ENCODE data around the gene FAM151A.
"Not testable (repeated sequence)": the region's sequence is repeated elsewhere in the genome, so short reads cannot be mapped to it uniquely, and the experiment has no call there.

Gene FAM151A

GRCh38 chr1:54649921-54650320 is 26.6 kb upstream of the FAM151A start:
- no peak overlapping the region for H3K4me3 ChIP-seq (ENCODE audit: low read depth, low read length)
- no peak for DNase-seq (ENCODE audit: low read depth)
- TF ChIP-seq CTCF (conservative IDR thresholded peaks at IDR 0.05; ENCODE audit: low read depth, low read length) = no peak

GRCh38 chr1:54649130-54649898 is 26.0 kb upstream of the FAM151A start:
- DNase-seq (ENCODE audit: low read depth) = no peak
- TF ChIP-seq CTCF (conservative IDR thresholded peaks at IDR 0.05; ENCODE audit: low read depth, low read length) = no peak
- H3K4me3 ChIP-seq (ENCODE audit: low read depth, low read length) = no peak overlapping the region

GRCh38 chr1:54645806-54646676 is 22.7 kb upstream of the FAM151A start:
- DNase-seq (ENCODE audit: low read depth) = no peak
- H3K4me3 ChIP-seq (ENCODE audit: low read depth, low read length) = no peak overlapping the region
- TF ChIP-seq CTCF (conservative IDR thresholded peaks at IDR 0.05; ENCODE audit: low read depth, low read length) = no peak

- no peak for TF ChIP-seq CTCF (conservative IDR thresholded peaks at IDR 0.05; ENCODE audit: low read depth, low read length)
- no peak for DNase-seq (ENCODE audit: low read depth)
- H3K4me3 ChIP-seq (ENCODE audit: low read depth, low read length) = no peak overlapping the region
Observed at GRCh38 chr1:54643736-54644135, 20.4 kb upstream of the FAM151A start.

- no peak for TF ChIP-seq CTCF (conservative IDR thresholded peaks at IDR 0.05; ENCODE audit: low read depth, low read length)
- H3K4me3 ChIP-seq (ENCODE audit: low read depth, low read length) = no peak within 1 kb of the TSS
- no peak for DNase-seq (ENCODE audit: low read depth)
Observed at GRCh38 chr1:54640863-54641836, 17.8 kb upstream of the FAM151A start, which contains the start of gene MROH7. MROH7 (plus strand) TSS chr1:54641786; CDS start chr1:54652927, 11,141 bp downstream.

- TF ChIP-seq CTCF (conservative IDR thresholded peaks at IDR 0.05; ENCODE audit: low read depth, low read length) = no peak
- H3K4me3 ChIP-seq (ENCODE audit: low read depth, low read length) = no peak overlapping the region
- DNase-seq (ENCODE audit: low read depth) = no peak
Observed at GRCh38 chr1:54640361-54640760, 17.0 kb upstream of the FAM151A start.

GRCh38 chr1:54636461-54637446 is 13.4 kb upstream of the FAM151A start:
- DNase-seq (ENCODE audit: low read depth) = not testable (repeated sequence)

GRCh38 chr1:54635804-54636203 is 12.5 kb upstream of the FAM151A start:
- not testable (repeated sequence) for H3K4me3 ChIP-seq (ENCODE audit: low read depth, low read length); DNase-seq (ENCODE audit: low read depth)

More at GRCh38 chr1:54636461-54637446, 13.4 kb upstream of the FAM151A start:
- H3K4me3 ChIP-seq (ENCODE audit: low read depth, low read length) = not testable (repeated sequence)

Measured in choroid plexus epithelial cell (primary cell).